Measurements from ENCODE around the gene ZNF106. TPM values are rescaled to one million over a fixed set of nuclear protein-coding genes. Genes with fewer than 3 reads are reported as not detected.

The ZNF106 gene
- polyA plus RNA-seq, 1 donor = 239 TPM

DNA sequence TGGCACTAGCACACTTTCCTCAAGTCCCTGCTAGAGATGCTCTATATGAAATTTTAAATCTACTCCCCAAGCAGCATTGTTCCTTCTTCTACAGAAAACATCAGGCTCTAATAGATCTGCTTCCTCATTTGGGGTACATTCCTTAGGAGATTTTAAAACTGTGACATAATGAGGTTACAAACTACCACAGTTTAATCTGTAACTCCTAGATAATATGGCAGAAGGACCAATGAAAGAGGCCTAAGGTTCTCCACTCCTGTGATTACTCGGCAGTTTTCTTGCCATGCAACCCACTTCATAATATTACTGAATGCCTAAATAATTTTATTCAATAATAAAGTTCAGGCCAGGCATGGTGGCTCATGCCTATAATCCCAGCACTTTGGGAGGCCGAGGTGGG lies 16.1 kb downstream of the ZNF106 start:
- DNase-seq (ENCODE audit: low read depth) = no peak

DNA sequence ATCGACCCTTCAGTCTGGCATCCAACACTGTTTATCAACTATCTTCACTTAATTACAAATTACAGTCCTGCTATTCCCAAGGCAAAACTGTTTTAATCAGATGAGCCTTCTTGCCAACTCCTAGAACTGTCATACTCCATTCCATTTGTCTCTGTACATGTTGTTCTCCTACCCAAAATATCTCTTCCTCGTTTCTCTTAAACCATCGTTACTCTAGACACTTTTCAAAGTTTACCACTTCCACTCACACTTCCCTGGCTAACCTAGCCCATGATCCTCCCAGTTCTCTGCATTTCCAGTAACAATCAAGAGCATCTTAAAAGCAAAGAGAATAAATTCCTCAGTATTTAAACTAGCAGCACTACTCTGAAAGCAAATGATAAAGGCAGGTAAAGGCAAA lies 19.9 kb downstream of the ZNF106 start:
- DNase-seq (ENCODE audit: low read depth) = no peak

DNA sequence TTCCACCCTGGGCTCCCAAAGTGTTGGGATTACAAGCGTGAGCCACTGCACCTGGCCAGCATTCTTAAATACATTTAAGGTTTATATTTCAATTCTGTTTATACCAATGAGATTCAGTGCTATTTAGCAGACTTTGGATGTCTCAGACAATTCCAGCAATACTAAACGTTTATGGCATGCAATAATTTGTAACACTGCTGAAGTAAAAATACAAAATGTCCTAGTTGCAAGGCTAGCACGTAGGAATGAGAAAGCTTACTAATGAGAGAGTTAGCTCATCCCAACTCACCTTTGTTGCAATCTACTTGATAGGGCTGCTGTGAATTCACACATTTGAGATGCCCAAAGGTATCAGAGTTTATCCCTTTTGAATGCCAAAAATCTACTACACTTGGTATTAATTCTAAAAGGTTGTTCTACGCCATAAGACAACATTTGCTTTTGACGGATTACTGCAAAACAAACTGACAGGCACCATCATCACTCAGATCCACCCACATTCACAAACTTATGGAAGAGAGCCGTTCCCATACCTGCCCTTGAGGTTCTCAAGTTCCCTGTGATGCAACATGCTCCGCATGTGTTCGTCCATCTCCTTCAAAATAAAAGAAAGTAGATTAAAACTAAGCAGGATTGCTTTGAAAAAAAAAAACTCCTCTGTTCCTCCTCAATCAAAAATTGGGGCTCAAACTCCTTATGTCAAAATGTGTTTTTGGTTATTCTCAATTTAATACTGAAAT lies 25.3 kb downstream of the ZNF106 start:
- no peak for DNase-seq (ENCODE audit: low read depth)

GRCh38 chr15:42461261-42461660 lies 29.7 kb downstream of the ZNF106 start:
- DNase-seq (ENCODE audit: low read depth) = no peak

GRCh38 chr15:42457445-42458442 lies 33.2 kb downstream of the ZNF106 start:
- DNase-seq (ENCODE audit: low read depth) = peak; percentile 97

DNA sequence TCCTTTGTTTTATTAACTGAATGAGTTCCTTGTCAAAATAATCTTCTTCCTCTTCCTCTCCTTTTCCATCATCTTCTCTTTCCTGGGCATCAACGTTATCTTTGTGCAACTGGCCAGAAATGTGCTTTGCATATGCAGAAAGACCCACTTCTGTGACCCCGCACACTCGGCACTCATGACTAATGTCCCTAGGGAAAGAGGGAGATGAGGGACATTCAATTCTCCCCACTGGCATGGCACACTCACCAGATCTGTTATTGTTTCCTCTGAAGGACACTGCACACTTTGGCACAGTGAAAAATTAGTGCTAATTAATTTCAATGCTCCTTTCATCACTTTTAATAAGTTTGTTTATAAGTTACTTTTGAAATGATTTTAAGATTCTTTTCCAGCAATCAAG lies 34.0 kb downstream of the ZNF106 start:
- DNase-seq (ENCODE audit: low read depth) = no peak

- no peak for DNase-seq (ENCODE audit: low read depth)
Measured at GRCh38 chr15:42456531-42456930, 34.4 kb downstream of the ZNF106 start.

- no peak for DNase-seq (ENCODE audit: low read depth)
Measured at GRCh38 chr15:42453826-42454225, 37.1 kb downstream of the ZNF106 start.

GRCh38 chr15:42450425-42450790 lies 40.5 kb downstream of the ZNF106 start:
- DNase-seq (ENCODE audit: low read depth) = no peak

- DNase-seq (ENCODE audit: low read depth) = no peak
Measured at GRCh38 chr15:42449770-42450424, 41.0 kb downstream of the ZNF106 start.

GRCh38 chr15:42448281-42448680 lies 42.7 kb downstream of the ZNF106 start:
- no peak for DNase-seq (ENCODE audit: low read depth)

DNA sequence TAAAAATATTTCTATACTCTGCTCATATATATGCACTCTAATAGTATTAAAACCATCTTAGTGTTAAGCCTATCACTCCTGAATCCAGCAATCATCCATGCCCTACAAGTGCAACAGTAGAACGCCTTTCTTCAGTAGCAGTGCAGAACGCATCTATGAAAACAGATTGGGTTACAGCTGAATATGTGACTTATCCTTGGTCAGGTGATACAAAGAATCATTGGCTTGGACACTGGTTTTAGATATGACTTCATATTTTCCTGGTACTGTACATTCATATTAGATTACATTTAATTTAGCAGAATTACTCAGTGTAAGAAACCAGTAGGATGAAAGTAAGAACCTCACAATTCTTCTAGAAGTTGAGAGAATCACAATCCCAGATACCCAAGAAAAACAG lies 43.3 kb downstream of the ZNF106 start:
- DNase-seq (ENCODE audit: low read depth) = no peak

DNA sequence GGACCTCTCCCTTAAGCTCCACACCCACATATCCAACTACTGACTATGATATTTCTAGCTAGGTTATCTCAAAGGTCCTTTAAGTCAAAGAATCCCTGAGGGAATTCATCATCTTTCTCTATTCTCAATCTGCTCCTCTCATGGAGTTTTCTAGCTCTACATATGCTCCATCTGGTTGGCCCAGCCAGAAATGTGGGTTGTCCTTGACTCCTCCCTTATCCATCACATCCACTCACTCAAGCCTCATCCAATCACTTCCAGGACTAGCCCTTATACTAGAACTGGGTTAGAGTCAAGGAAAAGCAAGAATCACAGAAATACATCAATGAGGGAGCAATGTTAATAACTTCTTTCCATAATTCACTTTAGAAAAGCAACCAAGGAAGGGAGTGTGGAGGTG lies 45.4 kb downstream of the ZNF106 start:
- DNase-seq (ENCODE audit: low read depth) = no peak

GRCh38 chr15:42444415-42445063 lies 46.4 kb downstream of the ZNF106 start:
- DNase-seq (ENCODE audit: low read depth) = no peak

- no peak for DNase-seq (ENCODE audit: low read depth)
Measured at GRCh38 chr15:42427429-42428223, 63.3 kb downstream of the ZNF106 start.

DNA sequence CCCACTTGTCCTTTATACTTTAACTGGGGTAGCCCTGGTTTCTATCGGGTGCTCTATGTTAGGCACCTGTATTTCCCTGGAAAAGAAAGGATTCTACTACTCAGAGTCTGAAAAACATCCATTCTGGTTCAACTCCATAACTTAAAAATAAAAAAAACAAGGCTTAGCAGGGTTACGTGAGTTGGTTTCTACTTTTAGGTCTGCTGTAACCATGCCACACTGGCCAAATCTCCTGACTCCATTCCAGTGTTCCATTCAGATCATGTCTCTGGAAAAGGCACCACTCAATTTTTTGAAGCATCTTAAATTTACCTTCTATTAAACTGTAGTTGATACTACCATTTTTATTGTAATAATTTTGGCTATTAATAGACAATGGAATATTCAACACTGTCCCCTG lies 69.6 kb downstream of the ZNF106 start:
- DNase-seq (ENCODE audit: low read depth) = no peak

- no peak for DNase-seq (ENCODE audit: low read depth)
Measured at GRCh38 chr15:42419369-42419768, 71.6 kb downstream of the ZNF106 start.

- DNase-seq (ENCODE audit: low read depth) = no peak
Measured at GRCh38 chr15:42413920-42414319, 77.0 kb downstream of the ZNF106 start.

DNA sequence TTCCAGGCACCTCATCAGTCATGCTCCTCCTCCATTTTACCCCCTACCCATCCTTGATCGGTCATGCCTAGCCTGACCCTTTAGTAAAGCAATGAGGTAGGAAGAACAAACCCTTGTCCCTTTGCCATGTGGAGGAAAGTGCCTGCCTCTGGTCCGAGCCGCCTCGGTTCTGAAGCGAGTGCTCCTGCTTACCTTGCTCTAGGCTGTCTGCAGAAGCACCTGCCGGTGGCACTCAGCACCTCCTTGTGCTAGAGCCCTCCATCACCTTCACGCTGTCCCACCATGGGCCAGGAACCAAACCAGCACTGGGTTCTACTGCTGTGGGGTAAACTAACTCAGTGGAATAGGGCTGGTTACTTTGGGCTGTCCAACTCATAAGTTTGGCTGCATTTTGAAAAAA lies 79.1 kb downstream of the ZNF106 start:
- no peak for DNase-seq (ENCODE audit: low read depth)

- no peak for DNase-seq (ENCODE audit: low read depth)
Measured at GRCh38 chr15:42409011-42409410, 81.9 kb downstream of the ZNF106 start.

DNA sequence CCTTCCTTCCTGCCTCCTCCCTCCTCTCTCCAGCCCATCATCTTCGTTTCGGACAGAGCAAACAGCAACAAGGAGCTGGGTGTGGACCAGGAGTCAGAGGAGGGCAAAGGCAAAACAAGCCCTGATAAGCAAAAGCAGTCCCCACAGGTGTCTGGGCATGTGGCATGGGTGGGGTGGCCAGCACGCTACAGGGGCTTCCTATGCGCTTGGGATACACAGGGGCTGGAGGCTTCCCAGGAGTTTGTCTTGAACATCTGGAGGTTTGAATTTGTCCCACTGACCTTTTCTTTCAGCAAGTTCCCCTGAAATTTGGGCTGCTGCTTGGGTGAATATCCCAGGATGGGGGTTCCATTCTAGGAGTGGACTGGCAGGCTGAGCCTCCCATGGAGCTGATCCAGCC lies 82.8 kb downstream of the ZNF106 start:
- no peak for DNase-seq (ENCODE audit: low read depth)
